K562 (cell line): ENCODE measurements around the gene HSP90AA1. TPM values are rescaled to one million over a fixed set of nuclear protein-coding genes. Genes with fewer than 3 reads are reported as not detected.

Experiments
- ESRRA ChIP-seq: fragments of 450-650 bp; IDR thresholded peaks from 2 replicates; pipeline ENCODE4 v1.6.1; 2014; ENCODE audit warnings: low read depth, mild to moderate bottlenecking, moderate library complexity, borderline replicate concordance
- HDAC2 ChIP-seq: fragments of 450-650 bp; IDR thresholded peaks from 2 replicates; pipeline ENCODE4 v1.6.1; 2016; ENCODE audit warnings: mild to moderate bottlenecking
- KDM1A ChIP-seq, 2 experiments: fragments of 450-650 bp; IDR thresholded peaks; 2 replicates each; pipeline ENCODE4 v1.6.1; 2016; ENCODE audit warnings: mild to moderate bottlenecking in 2 of 2
- NR2C1 ChIP-seq, 2 experiments: fragments of 450-650 bp; IDR thresholded peaks; 2 replicates each; pipeline ENCODE4 v1.6.1; 2017; ENCODE audit warnings: mild to moderate bottlenecking in 2 of 2, antibody characterized with exemption in 1 of 2, inconsistent platforms in 1 of 2, missing compliant biosample characterization in 1 of 2, missing genetic modification characterization in 1 of 2
- SMAD1 ChIP-seq: fragments of 150-350 bp; IDR thresholded peaks from 2 replicates; pipeline ENCODE4 v1.6.1; 2014; ENCODE audit warnings: low read length, low read depth; ENCODE audit not compliant: partially characterized antibody
- TOE1 ChIP-seq, 2 experiments: fragments of 450-650 bp in 1 of 2; sonication (generic) in 1 of 2; formaldehyde crosslinking in 1 of 2; IDR thresholded peaks; 2 replicates each; pipeline versions ENCODE4 v1.7.1 to v1.8.0; 2016 to 2022; ENCODE audit warnings: borderline replicate concordance in 2 of 2, mild to moderate bottlenecking in 2 of 2, antibody characterized with exemption in 1 of 2, inconsistent platforms in 1 of 2, low read depth in 1 of 2, missing genetic modification reagents in 1 of 2, moderate library complexity in 1 of 2
- ZNF143 ChIP-seq: sonication (generic); formaldehyde crosslinking; IDR thresholded peaks from 2 replicates; pipeline ENCODE4 v1.9.0; 2022; ENCODE audit warnings: mild to moderate bottlenecking, missing genetic modification reagents
- polyA plus RNA-seq, 8 experiments: library from polyadenylated mRNA; depleted of rRNA in 4 of 8; stranded (reverse) in 5 of 8; unstranded in 3 of 8; fragments of >200 nt; fragmentation: Nextera tagmentation in 2 of 8; fragmentation: Illumina TruSeq in 1 of 8; extraction: Ambion mirVana in 2 of 8; extraction: Trizol in 1 of 8; gene quantifications; 2 replicates each; pipeline versions ENCODE4 v1.2.1 to v1.2.3, GENCODE V29; 2011 to 2014; ENCODE audit warnings: inconsistent platforms in 1 of 8, missing spikeins in 1 of 8
- total RNA-seq, 7 experiments: library from RNA; depleted of rRNA in 6 of 7; stranded (reverse); fragments of >200 nt in 6 of 7; fragmentation: Illumina TruSeq in 2 of 7; extraction: Trizol in 2 of 7; gene quantifications; 2 replicates each; pipeline versions ENCODE4 v1.2.1 to v1.2.3, GENCODE V29; 2011 to 2021; ENCODE audit warnings: low replicate concordance in 1 of 7
- TF ChIP-seq, protein P1 (sequence below): fragments of 450-650 bp; IDR thresholded peaks from 2 replicates; pipeline ENCODE4 v1.6.1; 2018; ENCODE audit not compliant: partially characterized antibody
- TF ChIP-seq, protein P2 (sequence below), 2 experiments: fragments of 450-650 bp in 1 of 2; sonication (generic) in 1 of 2; formaldehyde crosslinking in 1 of 2; IDR thresholded peaks in 1 of 2; conservative IDR thresholded peaks in 1 of 2; 2 replicates each; pipeline versions ENCODE4 v1.6.1 to v1.8.1; 2016 to 2023; ENCODE audit warnings: mild to moderate bottlenecking in 2 of 2, moderate library complexity in 2 of 2, inconsistent platforms in 1 of 2, missing genetic modification reagents in 1 of 2
- TF ChIP-seq, protein P3 (sequence below), 2 experiments: fragments of 450-650 bp in 1 of 2; sonication (generic) in 1 of 2; formaldehyde crosslinking in 1 of 2; IDR thresholded peaks; 2 replicates each; pipeline versions ENCODE4 v1.7.1 to v1.9.0; 2016 to 2022; ENCODE audit warnings: inconsistent platforms in 1 of 2, mild to moderate bottlenecking in 1 of 2, missing genetic modification reagents in 1 of 2

Gene HSP90AA1
- total and polyA plus RNA-seq, 9 of the 15 experiments (the other 6 are each of a cell fraction or from before 2014, with no cell fraction given): 377 to 1,731 (median 879) TPM

DNA sequence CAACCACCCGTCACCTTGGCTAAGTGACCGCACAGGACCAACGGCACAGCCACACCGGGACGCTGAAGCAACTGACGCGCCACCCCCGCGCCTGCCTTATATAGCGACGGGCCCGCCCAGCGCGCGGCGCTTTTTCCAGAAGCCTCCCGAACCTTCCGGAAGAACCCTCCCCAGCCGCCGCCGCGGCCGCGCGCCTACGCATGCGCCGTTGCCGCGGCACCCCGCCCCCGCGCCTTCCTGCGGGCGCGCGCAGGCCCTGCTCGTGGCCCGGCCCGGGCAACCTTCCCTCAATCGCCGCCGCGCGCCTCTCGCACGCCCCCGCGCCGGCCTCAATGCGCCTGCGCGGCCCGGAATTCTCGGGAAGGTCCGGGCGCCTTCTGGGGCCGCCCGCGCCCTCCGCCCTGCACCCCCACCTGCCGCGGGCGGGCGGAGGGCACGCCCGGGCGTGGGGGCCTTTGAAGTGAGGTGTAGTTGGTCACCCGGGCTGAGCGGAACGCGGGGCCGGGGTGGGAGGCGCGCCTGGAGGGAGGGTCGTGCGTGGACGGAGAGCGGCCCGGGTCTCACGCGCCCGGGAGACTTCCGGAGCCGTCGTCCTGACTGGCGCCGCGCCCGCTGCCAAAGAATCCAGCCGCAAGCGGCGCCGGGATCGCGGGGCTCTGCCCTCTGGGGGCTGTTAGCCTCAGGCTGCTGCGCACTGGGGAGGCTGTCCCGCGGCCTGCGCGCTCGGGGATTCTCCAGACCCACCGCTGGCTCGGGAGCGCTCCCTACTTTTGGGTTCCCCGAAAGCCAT is at the start of gene HSP90AA1 (continued):
- TF ChIP-seq, protein P1, sequence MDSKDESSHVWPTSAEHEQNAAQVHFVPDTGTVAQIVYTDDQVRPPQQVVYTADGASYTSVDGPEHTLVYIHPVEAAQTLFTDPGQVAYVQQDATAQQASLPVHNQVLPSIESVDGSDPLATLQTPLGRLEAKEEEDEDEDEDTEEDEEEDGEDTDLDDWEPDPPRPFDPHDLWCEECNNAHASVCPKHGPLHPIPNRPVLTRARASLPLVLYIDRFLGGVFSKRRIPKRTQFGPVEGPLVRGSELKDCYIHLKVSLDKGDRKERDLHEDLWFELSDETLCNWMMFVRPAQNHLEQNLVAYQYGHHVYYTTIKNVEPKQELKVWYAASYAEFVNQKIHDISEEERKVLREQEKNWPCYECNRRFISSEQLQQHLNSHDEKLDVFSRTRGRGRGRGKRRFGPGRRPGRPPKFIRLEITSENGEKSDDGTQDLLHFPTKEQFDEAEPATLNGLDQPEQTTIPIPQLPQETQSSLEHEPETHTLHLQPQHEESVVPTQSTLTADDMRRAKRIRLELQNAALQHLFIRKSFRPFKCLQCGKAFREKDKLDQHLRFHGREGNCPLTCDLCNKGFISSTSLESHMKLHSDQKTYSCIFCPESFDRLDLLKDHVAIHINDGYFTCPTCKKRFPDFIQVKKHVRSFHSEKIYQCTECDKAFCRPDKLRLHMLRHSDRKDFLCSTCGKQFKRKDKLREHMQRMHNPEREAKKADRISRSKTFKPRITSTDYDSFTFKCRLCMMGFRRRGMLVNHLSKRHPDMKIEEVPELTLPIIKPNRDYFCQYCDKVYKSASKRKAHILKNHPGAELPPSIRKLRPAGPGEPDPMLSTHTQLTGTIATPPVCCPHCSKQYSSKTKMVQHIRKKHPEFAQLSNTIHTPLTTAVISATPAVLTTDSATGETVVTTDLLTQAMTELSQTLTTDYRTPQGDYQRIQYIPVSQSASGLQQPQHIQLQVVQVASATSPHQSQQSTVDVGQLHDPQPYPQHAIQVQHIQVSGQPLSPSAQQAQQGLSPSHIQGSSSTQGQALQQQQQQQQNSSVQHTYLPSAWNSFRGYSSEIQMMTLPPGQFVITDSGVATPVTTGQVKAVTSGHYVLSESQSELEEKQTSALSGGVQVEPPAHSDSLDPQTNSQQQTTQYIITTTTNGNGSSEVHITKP: no peak
- TF ChIP-seq KDM1A (IDR thresholded peaks at IDR 0.05): no peak
- no peak for TF ChIP-seq TOE1 (IDR thresholded peaks at IDR 0.05; ENCODE audit: borderline replicate concordance)
- TF ChIP-seq TOE1 (CRISPR knock-in tag; IDR thresholded peaks at IDR 0.05; ENCODE audit: borderline replicate concordance, low read depth): 0 out of 2 replicates have a peak, but pooled peaks have one; percentile 51
- TF ChIP-seq, protein P2, sequence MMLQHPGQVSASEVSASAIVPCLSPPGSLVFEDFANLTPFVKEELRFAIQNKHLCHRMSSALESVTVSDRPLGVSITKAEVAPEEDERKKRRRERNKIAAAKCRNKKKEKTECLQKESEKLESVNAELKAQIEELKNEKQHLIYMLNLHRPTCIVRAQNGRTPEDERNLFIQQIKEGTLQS (IDR thresholded peaks at IDR 0.05): no peak
- TF ChIP-seq, protein P2 (CRISPR knock-in tag; conservative IDR thresholded peaks at IDR 0.05): no peak
- TF ChIP-seq, protein P3, sequence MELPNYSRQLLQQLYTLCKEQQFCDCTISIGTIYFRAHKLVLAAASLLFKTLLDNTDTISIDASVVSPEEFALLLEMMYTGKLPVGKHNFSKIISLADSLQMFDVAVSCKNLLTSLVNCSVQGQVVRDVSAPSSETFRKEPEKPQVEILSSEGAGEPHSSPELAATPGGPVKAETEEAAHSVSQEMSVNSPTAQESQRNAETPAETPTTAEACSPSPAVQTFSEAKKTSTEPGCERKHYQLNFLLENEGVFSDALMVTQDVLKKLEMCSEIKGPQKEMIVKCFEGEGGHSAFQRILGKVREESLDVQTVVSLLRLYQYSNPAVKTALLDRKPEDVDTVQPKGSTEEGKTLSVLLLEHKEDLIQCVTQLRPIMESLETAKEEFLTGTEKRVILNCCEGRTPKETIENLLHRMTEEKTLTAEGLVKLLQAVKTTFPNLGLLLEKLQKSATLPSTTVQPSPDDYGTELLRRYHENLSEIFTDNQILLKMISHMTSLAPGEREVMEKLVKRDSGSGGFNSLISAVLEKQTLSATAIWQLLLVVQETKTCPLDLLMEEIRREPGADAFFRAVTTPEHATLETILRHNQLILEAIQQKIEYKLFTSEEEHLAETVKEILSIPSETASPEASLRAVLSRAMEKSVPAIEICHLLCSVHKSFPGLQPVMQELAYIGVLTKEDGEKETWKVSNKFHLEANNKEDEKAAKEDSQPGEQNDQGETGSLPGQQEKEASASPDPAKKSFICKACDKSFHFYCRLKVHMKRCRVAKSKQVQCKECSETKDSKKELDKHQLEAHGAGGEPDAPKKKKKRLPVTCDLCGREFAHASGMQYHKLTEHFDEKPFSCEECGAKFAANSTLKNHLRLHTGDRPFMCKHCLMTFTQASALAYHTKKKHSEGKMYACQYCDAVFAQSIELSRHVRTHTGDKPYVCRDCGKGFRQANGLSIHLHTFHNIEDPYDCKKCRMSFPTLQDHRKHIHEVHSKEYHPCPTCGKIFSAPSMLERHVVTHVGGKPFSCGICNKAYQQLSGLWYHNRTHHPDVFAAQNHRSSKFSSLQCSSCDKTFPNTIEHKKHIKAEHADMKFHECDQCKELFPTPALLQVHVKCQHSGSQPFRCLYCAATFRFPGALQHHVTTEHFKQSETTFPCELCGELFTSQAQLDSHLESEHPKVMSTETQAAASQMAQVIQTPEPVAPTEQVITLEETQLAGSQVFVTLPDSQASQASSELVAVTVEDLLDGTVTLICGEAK (IDR thresholded peaks at IDR 0.05): 0 out of 2 replicates have a peak, but pooled peaks have one; percentile 46
- TF ChIP-seq, protein P3 (CRISPR knock-in tag; IDR thresholded peaks at IDR 0.05): no peak
- no peak for TF ChIP-seq HDAC2
- TF ChIP-seq SMAD1: peak; percentile 91
- no peak for TF ChIP-seq ZNF143 (CRISPR knock-in tag)
- TF ChIP-seq ESRRA: 0 out of 2 replicates have a peak, but pooled peaks have one; percentile 19
- no peak for TF ChIP-seq NR2C1 (IDR thresholded peaks at IDR 0.05)
- no peak for TF ChIP-seq NR2C1 (tag; IDR thresholded peaks at IDR 0.05)
